HFFc6 (cell line): Measurements from ENCODE around the gene DRAP1. TPM values are rescaled to one million over a fixed set of nuclear protein-coding genes. Genes with fewer than 3 reads are reported as not detected.

ENCODE experiments used
- DNase-seq: peaks from one replicate; pipeline ENCODE4 v3.0.0-alpha.2; 2018
- H3K27ac Mint-ChIP-seq: 2 replicates; pipeline ENCODE4 v1.8.0; 2020; ENCODE audit warnings: mild to moderate bottlenecking, mixed read lengths
- H3K27me3 Mint-ChIP-seq: 2 replicates; pipeline ENCODE4 v1.8.0; 2021; ENCODE audit warnings: mild to moderate bottlenecking, moderate library complexity, mixed read lengths; ENCODE audit not compliant: insufficient read depth
- H3K36me3 Mint-ChIP-seq: 2 replicates; pipeline ENCODE4 v1.8.0; 2021; ENCODE audit warnings: low read depth, mixed read lengths
- H3K4me1 Mint-ChIP-seq: 2 replicates; pipeline ENCODE4 v1.8.0; 2020; ENCODE audit warnings: low read depth, mixed read lengths
- H3K4me3 Mint-ChIP-seq: 2 replicates; pipeline ENCODE4 v1.8.0; 2020; ENCODE audit warnings: mild to moderate bottlenecking, moderate library complexity, mixed read lengths
- H3K9me3 Mint-ChIP-seq: 2 replicates; pipeline ENCODE4 v1.8.0; 2020; ENCODE audit warnings: mild to moderate bottlenecking, mixed read lengths
- total RNA-seq, 6 experiments: library from RNA; stranded (reverse); fragmentation: NEBNext Ultra II Directional; extraction: Animal tissue kit (Norgen Biotek cat#: 25700); gene quantifications; 2 replicates in 1 of 6; 3 replicates in 5 of 6; pipeline ENCODE4 v1.2.3, GENCODE V29; 2021
- TF ChIP-seq, protein P1 (sequence below): fragments of 200-600 bp; sonication (generic); IDR thresholded peaks from 2 replicates; pipeline ENCODE4 v1.5.0; 2021; ENCODE audit warnings: antibody characterized with exemption, mild to moderate bottlenecking

DRAP1 gene
- total RNA-seq, 6 experiments from 2014 or later = 362 to 687 (median 615) TPM

DNA sequence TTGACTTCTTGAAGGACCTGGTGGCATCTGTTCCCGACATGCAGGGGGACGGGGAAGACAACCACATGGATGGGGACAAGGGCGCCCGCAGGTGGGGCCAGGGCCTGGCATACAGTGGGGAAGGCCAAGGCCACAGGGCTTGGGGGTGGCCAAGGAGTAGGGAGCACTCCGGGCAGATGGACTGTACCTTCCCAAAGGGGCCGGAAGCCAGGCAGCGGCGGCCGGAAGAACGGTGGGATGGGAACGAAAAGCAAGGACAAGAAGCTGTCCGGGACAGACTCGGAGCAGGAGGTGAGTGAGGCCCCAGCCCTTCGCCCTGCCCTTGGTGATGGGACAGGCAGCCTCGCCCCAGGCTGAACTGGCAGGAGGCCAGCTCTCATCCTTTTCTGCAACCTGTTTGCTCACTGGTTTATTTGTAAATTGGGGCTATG is 1.2 kb downstream of the DRAP1 start:
- Mint-ChIP-seq H3K27ac (peak overlapping the region; percentile 81), H3K27me3 (peaks cover 4% of the 10 kb centered on the region), H3K36me3 (peaks cover 50% of the 10 kb centered on the region), H3K4me1 (peaks cover 36% of the 10 kb centered on the region), H3K4me3 (peak overlapping the region; percentile 94), H3K9me3 (no peaks in the 10 kb centered on the region)
- TF ChIP-seq, protein P1, sequence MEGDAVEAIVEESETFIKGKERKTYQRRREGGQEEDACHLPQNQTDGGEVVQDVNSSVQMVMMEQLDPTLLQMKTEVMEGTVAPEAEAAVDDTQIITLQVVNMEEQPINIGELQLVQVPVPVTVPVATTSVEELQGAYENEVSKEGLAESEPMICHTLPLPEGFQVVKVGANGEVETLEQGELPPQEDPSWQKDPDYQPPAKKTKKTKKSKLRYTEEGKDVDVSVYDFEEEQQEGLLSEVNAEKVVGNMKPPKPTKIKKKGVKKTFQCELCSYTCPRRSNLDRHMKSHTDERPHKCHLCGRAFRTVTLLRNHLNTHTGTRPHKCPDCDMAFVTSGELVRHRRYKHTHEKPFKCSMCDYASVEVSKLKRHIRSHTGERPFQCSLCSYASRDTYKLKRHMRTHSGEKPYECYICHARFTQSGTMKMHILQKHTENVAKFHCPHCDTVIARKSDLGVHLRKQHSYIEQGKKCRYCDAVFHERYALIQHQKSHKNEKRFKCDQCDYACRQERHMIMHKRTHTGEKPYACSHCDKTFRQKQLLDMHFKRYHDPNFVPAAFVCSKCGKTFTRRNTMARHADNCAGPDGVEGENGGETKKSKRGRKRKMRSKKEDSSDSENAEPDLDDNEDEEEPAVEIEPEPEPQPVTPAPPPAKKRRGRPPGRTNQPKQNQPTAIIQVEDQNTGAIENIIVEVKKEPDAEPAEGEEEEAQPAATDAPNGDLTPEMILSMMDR = no peak
- DNase-seq = no peak

DNA sequence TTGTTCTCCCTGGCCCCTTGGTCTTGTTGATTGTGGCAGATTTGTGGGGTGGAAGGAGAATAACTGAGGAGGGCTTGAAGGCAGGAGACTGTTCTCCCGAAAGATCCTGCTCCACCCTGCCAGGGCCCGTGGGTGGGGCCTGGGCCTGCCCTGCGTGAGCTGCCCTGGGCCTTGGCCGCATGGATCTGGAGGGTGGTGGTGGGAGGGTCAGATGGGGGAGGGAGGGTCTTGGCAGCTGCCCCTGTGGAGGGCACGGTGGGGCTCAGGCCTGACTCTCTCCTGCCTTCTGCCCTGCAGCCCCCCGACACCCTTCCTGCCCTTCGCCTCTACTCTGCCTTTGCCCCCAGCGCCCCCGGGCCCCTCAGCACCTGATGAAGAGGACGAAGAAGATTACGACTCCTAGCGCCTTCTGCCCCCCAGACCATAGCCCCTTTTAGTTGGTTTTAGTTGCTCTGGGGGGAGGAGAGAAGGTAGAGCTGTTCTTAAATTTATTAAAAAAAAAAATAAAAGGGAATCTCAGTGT is 1.9 kb downstream of the DRAP1 start:
- TF ChIP-seq, protein P1 = no peak
- H3K4me1 Mint-ChIP-seq = peaks cover 30% of the 10 kb centered on the region
- H3K27me3 Mint-ChIP-seq = peaks cover 4% of the 10 kb centered on the region
- peak overlapping the region; percentile 94 for H3K4me3 Mint-ChIP-seq
- DNase-seq = no peak
- peak overlapping the region; percentile 81; the same call in 1 of the 2 replicates for H3K27ac Mint-ChIP-seq
- H3K36me3 Mint-ChIP-seq = peaks cover 50% of the 10 kb centered on the region
- H3K9me3 Mint-ChIP-seq = no peaks in the 10 kb centered on the region

DNA sequence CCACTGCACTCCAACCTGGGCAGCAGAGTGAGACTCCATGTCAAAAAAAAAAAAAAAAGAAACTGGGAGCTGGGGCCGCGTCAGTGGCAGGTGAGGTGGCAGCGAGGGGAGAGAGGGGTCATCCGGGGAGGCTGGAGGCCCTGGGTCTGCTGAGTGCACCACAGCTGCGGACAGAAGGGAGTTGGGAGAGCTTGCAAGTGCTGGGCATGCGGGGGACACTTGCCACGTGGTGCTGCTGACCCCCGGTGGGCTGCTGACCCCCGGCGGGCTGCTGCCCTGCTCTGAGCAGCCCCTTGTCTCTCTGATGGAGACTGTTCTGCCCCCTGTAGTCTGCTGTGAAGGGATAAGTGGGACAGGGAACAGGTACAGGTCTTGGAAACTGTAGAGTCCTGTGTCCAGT is 2.6 kb downstream of the DRAP1 start:
- Mint-ChIP-seq H3K27me3 (peaks cover 4% of the 10 kb centered on the region), H3K36me3 (peaks cover 44% of the 10 kb centered on the region), H3K4me3 (peak overlapping the region; percentile 94), H3K9me3 (no peaks in the 10 kb centered on the region), H3K27ac (no peak overlapping the region; the same call in 1 of the 2 replicates), H3K4me1 (peaks cover 22% of the 10 kb centered on the region)
- DNase-seq = no peak
- TF ChIP-seq, protein P1 = no peak

DNA sequence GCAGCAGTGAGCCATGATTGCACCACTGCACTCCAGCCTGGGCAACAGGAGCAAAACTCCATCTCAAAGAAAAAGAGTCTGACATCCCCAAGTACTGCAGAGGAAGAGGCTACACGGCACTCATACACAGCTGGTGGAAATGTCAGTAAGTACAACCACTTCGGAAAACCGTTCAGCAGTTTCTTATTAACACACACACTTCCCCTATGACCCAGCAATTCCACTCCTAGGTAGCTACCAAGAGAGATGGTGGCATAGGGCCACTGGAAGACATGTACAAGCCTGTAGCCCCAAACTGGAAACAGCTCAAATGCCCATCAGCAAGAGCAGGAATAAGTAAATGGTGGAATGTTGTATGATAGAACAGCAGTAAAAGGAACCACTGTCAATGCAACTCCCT is 3.3 kb downstream of the DRAP1 start:
- Mint-ChIP-seq H3K4me1 (peaks cover 17% of the 10 kb centered on the region), H3K9me3 (no peaks in the 10 kb centered on the region), H3K27me3 (peaks cover 4% of the 10 kb centered on the region), H3K27ac (peak overlapping the region; percentile 51), H3K36me3 (peaks cover 39% of the 10 kb centered on the region; the same call in 1 of the 2 replicates), H3K4me3 (peak overlapping the region; percentile 61)
- TF ChIP-seq, protein P1 = no peak
- DNase-seq = no peak

DNA sequence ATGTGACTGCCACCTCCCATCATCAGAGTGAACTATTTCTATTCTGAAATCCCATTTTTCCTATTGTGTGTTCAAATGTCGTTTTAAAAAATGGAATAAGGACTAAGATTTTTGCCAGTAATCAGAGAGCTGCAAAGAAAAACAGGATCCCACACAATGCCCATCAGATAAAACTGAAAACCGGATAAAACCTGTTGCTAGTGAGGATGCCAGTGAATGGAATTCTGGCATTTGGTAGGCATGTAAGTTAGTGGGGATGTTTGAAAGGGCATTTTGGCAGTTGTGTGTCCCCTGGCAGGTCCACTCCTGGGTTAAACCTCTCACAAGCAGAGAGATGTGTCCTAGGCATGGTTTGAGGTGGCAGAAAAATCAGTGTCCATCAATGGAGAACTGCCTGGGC is 6.2 kb downstream of the DRAP1 start:
- peak overlapping the region; percentile 13; the same call in 1 of the 2 replicates for H3K27ac Mint-ChIP-seq
- no peaks in the 10 kb centered on the region for H3K9me3 Mint-ChIP-seq
- peaks cover 17% of the 10 kb centered on the region for H3K4me1 Mint-ChIP-seq
- TF ChIP-seq, protein P1 = no peak
- H3K36me3 Mint-ChIP-seq = peaks cover 29% of the 10 kb centered on the region; the same call in 1 of the 2 replicates
- peaks cover 5% of the 10 kb centered on the region for H3K27me3 Mint-ChIP-seq
- DNase-seq = no peak
- H3K4me3 Mint-ChIP-seq = no peak overlapping the region
